HG03442 (cell line): ENCODE data around the gene DNAJB12.
"Not testable (repeated sequence)": the region's sequence is repeated elsewhere in the genome, so short reads cannot be mapped to it uniquely, and the experiment has no call there.

ENCODE experiments used
- ATAC-seq: cut with Tn5 transposase; IDR thresholded peaks from one replicate; pipeline ENCODE4 v1.9.1; 2021; ENCODE audit warnings: mild to moderate bottlenecking, moderate library complexity; ENCODE audit not compliant: unreplicated experiment

Gene DNAJB12

GRCh38 chr10:72354356-72355213 is at the start of gene DNAJB12:
Gene DNAJB12, minus strand, starts transcription at chr10:72354919. Its CDS starts 22 bp downstream, at chr10:72354897.
- ATAC-seq: peak; percentile 64

- not testable (repeated sequence) for ATAC-seq
Measured at GRCh38 chr10:72395581-72395980, 40.9 kb upstream of the DNAJB12 start.

DNA sequence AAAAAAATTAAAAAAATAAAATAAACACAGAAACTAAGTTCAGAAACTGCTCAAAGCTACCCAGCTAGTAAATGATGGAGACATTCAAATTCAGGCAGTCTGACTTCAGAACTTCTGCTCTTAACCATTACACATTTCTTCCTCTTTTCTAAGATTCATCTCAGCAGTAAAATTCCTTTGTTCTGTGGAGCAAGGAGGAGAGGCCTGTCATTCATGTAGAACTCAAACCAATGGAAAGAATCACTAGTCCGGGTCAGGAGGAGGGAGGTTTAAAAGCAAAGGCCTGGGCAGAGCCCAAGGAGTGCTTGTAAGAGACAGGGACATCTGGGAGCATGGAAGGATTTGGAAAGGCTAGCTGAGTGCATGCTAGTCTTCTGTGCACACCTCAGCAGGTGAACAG is 37.9 kb upstream of the DNAJB12 start:
- ATAC-seq: no peak

GRCh38 chr10:72390764-72391163 is 36.0 kb upstream of the DNAJB12 start:
- no peak for ATAC-seq

- no peak for ATAC-seq
Measured at GRCh38 chr10:72389716-72390115, 35.0 kb upstream of the DNAJB12 start.

DNA sequence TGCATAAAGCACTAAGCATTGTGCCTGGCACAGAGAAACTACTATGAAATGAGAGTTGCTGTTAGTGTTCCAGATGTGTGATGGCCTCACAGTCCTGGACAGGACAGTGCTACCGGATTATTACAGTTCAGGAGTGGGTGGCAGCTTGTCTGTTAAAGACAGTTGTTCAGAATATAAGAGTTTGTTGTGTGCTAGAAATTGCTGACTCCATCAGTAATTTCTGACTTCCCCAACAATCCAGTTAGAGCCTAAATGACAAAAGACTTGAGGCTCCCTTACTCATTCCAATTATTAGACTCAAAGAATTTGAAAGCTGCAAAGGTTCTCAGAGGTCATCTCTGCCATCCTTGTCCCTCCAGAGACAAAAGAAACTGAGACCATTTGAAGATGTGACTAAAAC is 34.3 kb upstream of the DNAJB12 start:
- no peak for ATAC-seq

DNA sequence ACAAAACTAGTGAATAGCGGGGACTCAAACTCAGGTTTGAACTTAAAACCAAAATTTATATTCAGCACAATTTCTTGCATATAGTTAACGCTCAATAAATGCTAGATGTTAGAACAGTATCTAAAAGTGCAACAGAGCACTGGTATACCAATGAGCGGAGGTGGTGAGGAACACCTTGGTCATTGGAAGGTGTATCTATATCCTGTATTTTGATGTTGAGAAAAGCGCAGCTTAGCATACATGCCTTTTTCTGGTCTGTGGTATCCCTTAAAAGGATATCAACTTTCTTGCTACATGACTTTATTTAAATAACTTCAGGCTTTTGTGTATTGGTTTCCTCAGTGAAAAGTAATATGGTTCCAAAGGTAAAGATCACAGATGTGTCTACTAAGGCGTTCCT is 33.3 kb upstream of the DNAJB12 start:
- no peak for ATAC-seq

GRCh38 chr10:72386916-72387586 is 32.3 kb upstream of the DNAJB12 start:
- ATAC-seq: no peak

GRCh38 chr10:72385724-72386123 is 31.0 kb upstream of the DNAJB12 start:
- no peak for ATAC-seq

GRCh38 chr10:72384982-72385381 is 30.3 kb upstream of the DNAJB12 start:
- not testable (repeated sequence) for ATAC-seq

- no peak for ATAC-seq
Measured at GRCh38 chr10:72379776-72380175, 25.1 kb upstream of the DNAJB12 start.

DNA sequence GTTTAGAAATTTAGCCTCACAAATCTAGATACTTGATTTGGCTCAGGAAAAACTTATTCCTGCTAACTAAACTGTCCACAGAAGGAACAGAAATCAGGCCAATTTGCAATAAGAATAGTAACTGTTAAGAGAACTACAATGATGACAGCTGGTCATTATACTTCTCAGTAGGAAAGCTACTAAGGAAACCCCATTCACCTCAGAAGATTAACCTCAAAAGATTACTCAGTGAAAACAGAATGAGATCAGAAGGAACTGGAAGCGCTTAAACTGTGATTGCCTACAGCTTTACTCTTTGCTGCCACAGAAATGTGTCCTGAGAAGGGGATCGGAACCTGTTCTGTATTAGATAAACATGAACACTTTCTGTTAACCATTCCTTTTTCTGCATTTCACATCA is 24.3 kb upstream of the DNAJB12 start:
- ATAC-seq: no peak

GRCh38 chr10:72375585-72375984 is 20.9 kb upstream of the DNAJB12 start:
- ATAC-seq: no peak

DNA sequence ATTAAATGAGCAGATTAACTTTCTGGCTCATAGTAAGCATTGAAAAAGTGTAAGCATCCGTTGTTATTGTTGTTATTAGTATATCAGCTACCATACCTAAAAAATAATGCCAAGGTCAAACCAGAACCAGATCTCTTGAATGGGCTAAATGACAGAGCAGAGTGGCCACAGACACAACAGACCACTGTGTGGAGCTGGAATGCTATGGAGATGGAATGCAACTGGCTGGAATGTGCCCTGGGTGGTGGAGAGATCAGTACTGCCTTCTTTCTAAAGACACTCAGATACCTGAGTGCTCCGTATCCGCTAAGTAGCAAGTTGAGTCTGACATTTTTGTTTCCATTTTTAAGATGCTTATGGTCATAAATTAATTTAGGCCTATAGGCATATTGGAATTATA is 20.5 kb upstream of the DNAJB12 start:
- ATAC-seq: no peak

- ATAC-seq: no peak
Measured at GRCh38 chr10:72370201-72370722, 15.5 kb upstream of the DNAJB12 start.

GRCh38 chr10:72367301-72367960 is 12.7 kb upstream of the DNAJB12 start:
- no peak for ATAC-seq

DNA sequence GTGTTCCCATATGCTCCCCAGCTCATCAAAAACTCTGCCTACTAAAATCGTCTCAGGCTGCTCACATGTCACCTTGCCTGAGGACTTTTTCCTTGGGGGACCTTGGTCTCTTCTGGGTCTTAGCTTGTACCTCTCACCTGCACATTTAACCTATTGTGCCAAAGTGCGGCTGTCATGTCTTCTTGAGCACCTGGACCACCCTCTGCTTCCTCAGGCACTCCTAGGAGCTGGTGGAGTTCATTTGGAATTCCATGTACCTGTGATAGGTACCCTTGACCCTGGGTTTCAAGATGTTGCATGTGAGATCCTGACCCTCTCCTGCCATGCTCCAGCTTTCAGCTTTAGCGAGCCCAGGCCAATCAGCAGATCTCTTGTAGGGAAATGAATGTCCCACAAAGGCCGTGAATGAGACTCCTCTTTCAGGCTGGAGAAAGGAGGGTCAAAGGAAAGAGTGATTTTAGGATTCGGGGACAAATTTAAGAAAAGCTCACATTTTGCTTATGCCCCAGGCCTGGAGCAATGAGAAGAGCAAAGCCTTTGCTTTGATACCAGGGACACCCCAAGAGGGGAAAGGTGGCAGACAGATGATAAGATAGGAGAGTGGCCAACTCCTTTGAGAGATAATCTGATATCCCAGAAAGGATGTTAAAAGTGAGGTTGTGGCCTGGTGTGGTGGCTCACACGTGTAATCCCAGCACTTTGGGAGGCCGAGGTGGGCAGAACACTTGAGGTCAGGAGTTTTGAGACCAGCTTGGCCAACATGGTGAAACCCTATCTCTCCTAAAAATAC is 10.6 kb upstream of the DNAJB12 start:
- ATAC-seq: no peak

- no peak for ATAC-seq
Measured at GRCh38 chr10:72364239-72364777, 9.6 kb upstream of the DNAJB12 start.

DNA sequence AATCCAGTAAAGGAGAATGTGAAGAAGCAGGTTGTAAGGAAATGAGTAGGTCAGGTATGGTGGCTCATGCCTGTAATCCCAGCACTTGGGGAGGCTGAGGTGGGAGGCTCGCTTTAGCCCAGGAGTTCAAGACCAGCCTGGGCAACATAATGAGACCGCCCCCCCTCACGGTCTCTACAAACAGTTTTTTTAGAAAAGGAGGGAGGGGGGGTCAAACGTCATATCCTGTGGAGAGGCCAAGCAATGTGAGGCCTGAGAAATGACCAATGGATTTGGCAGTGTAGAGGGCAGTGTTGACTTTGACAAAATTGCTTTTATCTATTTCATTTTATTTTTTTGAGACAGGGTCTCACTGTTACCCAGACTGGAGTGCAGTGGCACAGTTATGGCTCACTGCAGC is 2.3 kb upstream of the DNAJB12 start:
- no peak for ATAC-seq

DNA sequence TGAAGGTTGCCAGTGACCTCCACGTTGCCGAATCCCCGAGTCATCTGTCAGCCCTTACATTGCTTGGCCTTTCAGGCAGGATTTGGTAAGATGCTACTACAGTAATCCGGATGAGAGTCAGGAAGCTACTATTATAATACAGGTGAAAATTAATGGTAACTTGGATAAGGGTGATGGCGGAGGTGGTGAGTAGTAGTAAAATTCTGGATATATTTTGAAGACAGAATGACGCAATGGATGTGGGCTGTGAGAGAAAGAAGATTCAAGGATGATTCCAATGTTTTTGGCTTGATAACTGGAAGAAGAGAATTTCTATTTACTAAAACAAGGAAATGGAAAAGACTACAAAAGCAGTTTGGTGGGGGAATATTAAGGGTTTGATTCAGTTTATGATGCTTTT is 1.4 kb upstream of the DNAJB12 start:
- ATAC-seq: no peak

DNA sequence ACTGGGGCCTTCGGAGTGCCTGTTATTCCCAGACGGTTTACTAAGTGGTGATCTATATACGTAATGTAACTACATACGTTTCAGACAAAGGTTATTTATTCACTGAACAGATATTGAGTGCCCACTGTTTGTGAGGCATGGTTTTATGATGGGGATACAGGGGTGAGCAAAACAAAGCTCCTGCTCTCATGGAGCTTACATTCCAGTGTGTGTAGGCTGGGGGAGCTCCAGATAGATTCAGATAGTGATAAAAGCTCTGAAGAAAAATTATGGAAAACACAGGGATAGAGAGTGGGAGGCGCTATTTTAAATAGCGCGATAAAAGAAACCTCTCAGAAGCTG is 466 bp upstream of the DNAJB12 start:
- no peak for ATAC-seq
